GOT3 (cell line): ENCODE results near the gene CEP68.
A peak's percentile ranks its signal among the peaks of the same experiment; 100 is the strongest.
"Not testable (repeated sequence)": the region's sequence is repeated elsewhere in the genome, so short reads cannot be mapped to it uniquely, and the experiment has no call there.

Experiments used
- DNase-seq: peaks from one replicate; lab custom pipeline; 2025; ENCODE audit warnings: mixed read lengths; lab: John Stamatoyannopoulos, UW

Gene CEP68

GRCh38 chr2:65030476-65031332 lies 25.5 kb upstream of the CEP68 start:
- DNase-seq, result no peak

- no peak for DNase-seq
Observed at GRCh38 chr2:65031341-65032018, 24.7 kb upstream of the CEP68 start.

GRCh38 chr2:65032019-65032975 lies 23.9 kb upstream of the CEP68 start:
- DNase-seq, result no peak

GRCh38 chr2:65033178-65033577 lies 23.0 kb upstream of the CEP68 start:
- DNase-seq, result no peak

- not testable (repeated sequence) for DNase-seq
Observed at GRCh38 chr2:65033667-65034066, 22.5 kb upstream of the CEP68 start.

GRCh38 chr2:65035351-65035943 lies 20.8 kb upstream of the CEP68 start:
- DNase-seq, result no peak

- DNase-seq, result no peak
Observed at GRCh38 chr2:65037178-65037577, 19.0 kb upstream of the CEP68 start.

- no peak for DNase-seq
Observed at GRCh38 chr2:65039640-65040039, 16.6 kb upstream of the CEP68 start.

GRCh38 chr2:65040400-65041261 lies 15.6 kb upstream of the CEP68 start:
- DNase-seq, result peak; percentile 59

- DNase-seq, result no peak
Observed at GRCh38 chr2:65043001-65043400, 13.2 kb upstream of the CEP68 start.

GRCh38 chr2:65044097-65044735 lies 12.0 kb upstream of the CEP68 start:
- DNase-seq, result no peak

- DNase-seq, result no peak
Observed at GRCh38 chr2:65045651-65046050, 10.6 kb upstream of the CEP68 start.

- DNase-seq, result no peak
Observed at GRCh38 chr2:65046633-65047407, 9.4 kb upstream of the CEP68 start.

GRCh38 chr2:65049010-65049639 lies 7.1 kb upstream of the CEP68 start:
- no peak for DNase-seq

GRCh38 chr2:65050931-65051330 lies 5.3 kb upstream of the CEP68 start:
- DNase-seq, result no peak

- no peak for DNase-seq
Observed at GRCh38 chr2:65053199-65053598, 3.0 kb upstream of the CEP68 start.

GRCh38 chr2:65054749-65055421 lies 1.3 kb upstream of the CEP68 start:
- no peak for DNase-seq

GRCh38 chr2:65055422-65056214 lies 598 bp upstream of the CEP68 start:
- DNase-seq, result no peak
